HL-60/S4 (cell line): ENCODE data around the gene SAMD8.

Experiments used
- in situ Hi-C: fragments of 300-500 bp; cut with MboI; formaldehyde crosslinking; loops from 2 replicates; pipeline ENCODE4 v1.14.3; 2022; ENCODE audit warnings: low sequenced_read_pairs

The SAMD8 gene

DNA sequence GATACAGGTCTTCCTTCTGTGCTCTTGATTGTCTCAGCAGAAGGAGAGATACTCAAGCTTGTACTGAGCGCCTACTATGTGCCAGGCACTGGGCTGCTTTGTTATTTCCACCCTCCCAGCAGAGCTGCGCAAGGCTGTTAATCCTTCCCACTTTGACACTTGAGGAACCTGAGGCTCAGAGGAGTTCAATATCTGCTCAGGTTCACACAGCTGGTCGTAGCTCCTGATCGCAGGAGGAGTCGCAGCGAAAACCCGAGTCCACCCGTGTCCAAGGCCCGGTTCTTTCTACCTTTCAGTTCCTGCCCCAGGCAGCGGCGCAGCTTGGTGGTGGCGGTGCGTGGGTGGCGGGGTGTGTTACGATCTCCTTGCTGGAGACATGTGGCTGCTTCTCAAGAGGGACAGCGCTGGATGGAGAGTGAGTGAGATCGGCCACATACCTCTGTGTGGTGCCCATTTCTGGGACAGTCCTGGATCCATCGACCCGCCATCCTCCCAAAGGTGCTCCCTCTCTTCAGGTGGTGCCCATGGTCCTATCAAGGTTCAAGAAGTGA lies 26.5 kb upstream of the SAMD8 start:
- in situ Hi-C loops = no loop called here

DNA sequence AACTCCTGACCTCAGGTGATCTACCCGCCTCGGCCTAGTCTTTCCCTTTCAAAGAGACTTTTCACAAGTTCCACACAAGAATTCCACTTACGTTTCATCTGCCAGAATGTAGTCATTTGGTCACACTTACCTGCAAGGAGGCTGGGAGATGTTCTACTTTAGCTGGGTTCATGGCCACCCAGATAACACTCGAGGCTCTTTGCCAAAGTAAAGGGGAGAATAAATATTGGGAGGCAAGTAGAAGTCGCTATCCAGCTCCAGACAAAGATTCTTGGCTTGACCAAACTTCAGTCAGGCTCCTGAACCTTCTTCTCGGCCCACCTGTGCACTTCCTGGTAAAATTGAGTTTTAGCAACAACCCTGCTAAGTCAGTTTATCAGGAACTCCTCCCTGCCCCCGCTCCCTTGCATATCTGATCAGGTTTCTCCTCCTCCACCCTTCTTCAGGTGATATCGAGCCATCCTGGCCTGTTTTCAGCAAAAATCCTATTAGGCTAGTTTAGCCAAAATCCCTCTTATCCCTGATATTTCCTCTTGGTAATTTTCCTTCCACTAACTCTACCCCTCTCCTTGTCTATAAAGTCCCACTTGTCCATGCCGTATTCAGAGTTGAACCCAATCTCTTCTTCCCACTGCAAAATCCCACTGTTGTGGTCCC lies 25.1 kb upstream of the SAMD8 start:
- in situ Hi-C loops = no loop called here

DNA sequence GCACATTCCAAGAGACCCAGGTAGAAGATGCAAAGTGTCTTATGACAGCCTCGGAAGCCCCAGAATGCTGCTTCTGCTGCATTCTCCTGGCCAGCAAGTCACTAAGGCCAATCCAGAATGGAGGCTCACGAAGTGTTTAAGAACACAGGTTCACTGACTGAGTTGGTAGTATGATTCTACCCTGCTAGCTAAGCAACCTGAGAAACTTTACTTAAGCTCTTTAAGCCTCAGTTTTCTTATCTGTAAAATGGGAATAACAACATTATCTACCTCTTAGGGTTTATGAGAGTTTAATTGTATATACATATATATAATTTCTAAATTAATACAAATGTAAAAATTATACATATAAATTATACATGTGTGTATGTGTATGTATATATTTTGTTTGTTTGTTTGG lies 22.8 kb upstream of the SAMD8 start:
- in situ Hi-C loops = no loop called here

DNA sequence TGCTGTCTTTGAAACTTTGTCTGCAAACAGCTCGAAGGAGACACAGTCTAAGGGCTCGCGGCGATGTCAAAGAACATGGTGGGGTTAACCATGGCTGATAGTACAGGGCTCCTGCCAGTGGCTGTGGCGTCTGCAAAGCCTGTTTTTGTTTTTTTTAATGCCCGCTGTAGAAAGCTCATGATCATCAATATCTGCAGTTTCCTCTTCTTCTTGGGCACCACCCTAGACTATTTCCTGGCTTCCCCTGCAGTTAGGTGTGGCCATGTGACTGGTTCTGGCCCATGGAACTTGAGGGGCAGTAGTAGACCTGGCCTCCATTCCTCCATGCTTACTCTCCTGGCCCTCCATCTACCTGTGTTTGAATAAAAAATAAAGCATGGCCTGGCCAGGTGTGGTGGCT lies 21.8 kb upstream of the SAMD8 start:
- in situ Hi-C loops = loop anchor here (10.0 kb wide), 1 partner anchor 845 kb away; no protein-coding TSS in a partner anchor

DNA sequence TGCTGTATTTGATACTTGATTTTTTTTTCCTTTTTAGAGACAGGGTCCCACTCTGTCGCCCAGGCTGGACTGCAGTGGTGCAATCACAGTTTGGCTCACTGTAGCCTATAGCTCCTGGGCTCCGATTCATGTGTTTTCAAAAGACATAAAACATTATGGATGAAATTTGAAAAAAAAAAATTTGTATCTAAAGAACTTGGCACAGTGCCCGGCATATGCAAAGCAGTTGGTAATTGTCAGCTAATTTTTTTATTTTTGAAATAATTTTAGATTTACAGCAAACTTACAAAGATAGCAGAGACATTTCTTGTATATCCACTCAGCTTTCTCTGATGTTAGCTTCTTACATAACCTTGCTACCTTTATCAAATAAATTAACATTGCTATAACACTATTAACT lies 20.3 kb upstream of the SAMD8 start:
- in situ Hi-C loops = loop anchor here (10.0 kb wide), 1 partner anchor 846 kb away; no protein-coding TSS in a partner anchor

DNA sequence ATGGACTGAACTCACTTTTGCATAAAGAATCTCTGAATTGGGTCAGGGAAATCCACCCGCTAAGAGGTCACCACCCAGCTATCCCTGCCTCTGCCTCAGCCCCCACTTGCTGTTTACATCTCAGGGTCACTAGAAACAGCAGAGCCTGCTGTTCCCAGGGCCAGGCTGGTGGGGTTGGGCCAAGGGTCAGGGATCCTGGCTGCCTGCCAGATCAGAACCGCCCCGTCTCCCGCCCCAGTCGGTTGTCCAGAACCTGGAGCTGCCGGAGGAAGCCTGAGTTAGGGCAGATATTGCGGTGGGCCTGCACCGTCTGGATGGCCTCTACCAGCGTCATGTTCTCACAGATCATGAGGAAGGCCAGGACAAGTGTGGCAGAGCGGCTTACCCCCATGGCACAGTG lies 17.0 kb upstream of the SAMD8 start:
- in situ Hi-C loops = loop anchor here (10.0 kb wide), 1 partner anchor 850 kb away; no protein-coding TSS in a partner anchor

DNA sequence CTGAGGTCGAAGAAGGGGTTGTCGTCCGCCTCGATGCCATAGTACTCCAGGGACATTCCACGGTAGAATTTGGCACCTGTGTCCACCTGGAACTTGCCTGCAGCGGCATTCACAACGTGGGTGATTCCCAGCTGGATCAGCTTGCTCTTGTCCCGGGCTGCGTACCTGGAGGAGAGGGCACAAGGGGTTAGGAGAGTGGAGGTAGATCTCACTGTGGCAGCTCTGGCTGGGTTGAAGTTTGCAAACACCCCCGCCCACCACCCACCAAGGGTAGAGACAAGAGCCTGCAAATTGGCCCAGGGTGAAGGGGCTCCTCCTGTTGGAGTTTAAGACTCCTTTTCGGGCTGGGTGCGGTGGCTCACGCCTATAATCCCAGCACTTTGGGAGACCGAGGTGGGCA lies 15.8 kb upstream of the SAMD8 start:
- in situ Hi-C loops = loop anchor here (10.0 kb wide), 1 partner anchor 851 kb away; no protein-coding TSS in a partner anchor

DNA sequence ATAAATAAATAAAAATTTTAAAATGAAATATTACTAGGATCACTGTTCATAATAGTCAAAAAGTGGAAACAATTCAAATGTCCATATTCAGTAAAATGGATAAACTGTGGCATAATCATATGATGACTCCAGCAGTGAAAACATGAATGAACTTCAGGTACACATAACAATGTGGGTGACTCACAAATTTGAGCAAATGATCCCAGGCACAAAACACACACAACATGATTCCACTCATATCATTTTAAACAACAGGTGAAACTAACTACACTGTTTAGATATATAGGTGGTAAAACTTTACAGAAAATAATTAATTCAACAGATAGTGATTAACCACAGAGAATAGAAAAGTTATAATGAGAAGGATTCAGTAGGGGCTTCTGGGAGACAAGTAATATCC lies 14.7 kb upstream of the SAMD8 start:
- in situ Hi-C loops = loop anchor here (10.0 kb wide), 1 partner anchor 852 kb away; no protein-coding TSS in a partner anchor

DNA sequence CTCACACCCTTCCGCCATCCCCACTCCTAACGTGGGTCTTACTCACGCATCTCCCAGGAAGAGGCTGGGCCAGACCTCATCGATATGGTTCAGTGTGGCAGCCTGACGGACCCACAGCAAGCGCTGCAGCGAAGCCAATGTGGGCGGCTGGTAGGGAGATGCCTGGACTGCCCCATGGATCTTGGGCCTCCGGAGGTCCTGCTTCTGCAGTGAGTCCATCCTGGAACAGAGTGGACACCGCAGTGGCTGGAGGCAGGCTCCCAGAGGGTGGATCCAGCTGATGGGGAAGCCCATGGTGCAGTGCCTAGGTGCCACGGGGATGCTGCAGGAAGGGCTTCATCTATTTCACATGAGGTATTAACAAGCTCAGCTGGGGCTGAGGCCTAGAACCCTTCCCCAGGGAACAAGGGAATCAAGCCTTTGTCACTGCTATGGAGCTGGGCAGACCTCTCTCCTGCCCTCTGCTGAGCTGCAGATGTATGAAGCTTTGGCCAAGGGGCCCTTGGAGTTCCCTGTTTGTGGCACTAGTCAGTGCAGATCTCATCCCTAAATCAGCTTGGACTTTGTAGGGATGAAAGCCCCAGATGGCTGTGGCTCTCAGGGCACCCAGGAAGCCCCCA lies 13.7 kb upstream of the SAMD8 start:
- in situ Hi-C loops = loop anchor here (10.0 kb wide), 1 partner anchor 853 kb away; no protein-coding TSS in a partner anchor

DNA sequence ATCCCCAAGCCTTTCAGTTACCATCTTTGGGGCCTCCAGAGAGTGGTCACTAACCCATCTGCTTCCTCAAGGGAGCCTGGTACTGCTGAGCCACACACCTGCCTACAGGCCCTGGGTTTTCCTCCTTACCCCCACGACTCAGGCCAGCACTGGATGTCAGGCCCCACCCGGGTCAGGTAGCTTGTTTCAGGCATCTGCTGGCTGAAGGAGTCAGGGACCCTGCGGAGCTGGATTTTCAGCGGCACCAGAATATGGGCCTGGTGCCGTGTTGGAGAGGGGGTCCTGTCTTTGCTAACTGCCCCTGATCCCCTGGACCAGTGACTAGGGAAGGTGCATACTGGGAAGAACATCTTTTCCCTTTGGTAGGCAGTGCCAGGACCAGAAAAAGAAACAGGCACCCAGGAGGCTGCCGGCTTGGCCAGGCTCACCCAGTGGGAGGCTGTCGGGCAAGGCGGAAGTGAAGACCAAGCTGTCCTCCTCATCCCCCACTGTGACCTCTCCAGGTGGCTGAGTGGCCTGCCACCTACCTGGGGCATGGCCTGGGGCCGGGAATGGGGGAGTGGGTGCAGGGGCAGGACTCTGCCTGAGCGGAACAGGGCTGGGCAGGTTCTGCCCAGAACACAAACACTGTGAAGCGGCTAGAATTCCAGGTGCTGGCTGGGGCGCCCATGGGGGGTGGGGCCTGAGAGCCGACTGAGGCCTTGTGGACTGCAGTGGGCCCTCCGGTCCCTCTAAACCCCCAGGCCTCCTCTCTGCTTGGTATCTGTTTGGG lies 12.4 kb upstream of the SAMD8 start:
- in situ Hi-C loops = loop anchor here (10.0 kb wide), 1 partner anchor 854 kb away; no protein-coding TSS in a partner anchor

DNA sequence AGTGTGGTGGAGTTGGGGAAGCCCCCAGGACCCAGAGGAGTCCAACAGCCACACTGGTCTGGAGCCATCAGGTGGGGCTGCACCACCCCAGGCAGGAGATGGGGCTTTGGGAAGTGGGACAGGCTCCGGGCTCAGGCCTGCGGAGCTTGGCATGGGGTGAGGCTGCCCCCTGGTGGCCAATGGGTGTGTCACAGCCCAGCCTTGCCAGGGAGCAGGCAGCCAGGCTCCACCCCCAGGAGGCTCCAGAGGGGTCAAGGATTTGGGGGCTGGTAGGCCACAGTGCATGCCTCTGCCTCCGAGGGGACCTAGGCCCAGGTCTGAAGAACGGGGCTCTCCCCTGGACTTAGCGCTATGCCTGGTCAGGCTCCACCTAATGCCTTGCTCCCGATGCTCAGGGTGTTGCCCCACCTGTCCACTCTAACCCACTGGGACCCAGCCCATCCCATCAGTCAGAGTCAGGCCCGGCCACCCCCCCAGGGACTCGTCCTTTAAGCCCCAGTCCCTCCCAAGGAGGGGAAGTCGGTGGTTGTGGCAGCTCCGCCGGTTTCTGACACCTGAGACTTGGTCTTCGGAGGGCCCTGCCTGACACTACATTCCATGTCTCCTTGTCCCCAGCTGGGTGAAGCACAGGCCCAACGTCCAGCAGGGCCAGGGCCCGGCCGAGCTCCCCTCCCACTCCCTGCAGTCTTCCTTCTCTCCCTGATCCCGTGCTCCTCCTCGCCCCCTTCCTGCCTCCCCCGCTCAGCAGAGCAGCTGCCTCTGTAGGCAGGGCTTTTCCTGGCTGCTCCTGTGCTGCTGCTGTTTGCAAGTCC lies 11.3 kb upstream of the SAMD8 start:
- in situ Hi-C loops = loop anchor here (10.0 kb wide), 1 partner anchor 855 kb away; no protein-coding TSS in a partner anchor

DNA sequence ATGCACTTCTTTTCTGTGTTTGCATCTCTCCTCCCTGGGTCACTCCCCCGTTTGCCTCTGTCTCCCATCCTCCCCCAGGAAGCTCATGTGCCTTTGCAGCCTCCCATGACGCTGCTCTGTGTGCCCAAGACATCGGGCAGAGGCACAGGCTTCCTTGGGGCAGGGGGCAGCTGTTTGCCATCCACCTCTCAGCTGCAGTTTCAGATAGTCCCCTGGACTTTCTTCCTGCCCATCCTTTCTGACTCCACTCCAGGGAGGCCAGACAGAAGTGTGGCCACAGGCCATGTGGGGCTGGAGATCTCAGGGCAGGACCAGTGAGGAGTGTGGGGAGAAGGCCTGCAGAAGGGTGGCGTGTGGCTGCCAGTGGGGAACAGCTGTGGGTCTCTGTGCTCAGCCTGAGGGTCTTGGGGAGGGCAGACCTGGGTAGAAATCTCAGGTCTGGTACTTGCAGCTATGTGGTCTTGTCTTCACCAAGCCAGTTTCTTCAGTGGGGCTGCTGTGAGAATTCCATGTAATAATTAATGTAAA lies 10.6 kb upstream of the SAMD8 start:
- in situ Hi-C loops = no loop called here

DNA sequence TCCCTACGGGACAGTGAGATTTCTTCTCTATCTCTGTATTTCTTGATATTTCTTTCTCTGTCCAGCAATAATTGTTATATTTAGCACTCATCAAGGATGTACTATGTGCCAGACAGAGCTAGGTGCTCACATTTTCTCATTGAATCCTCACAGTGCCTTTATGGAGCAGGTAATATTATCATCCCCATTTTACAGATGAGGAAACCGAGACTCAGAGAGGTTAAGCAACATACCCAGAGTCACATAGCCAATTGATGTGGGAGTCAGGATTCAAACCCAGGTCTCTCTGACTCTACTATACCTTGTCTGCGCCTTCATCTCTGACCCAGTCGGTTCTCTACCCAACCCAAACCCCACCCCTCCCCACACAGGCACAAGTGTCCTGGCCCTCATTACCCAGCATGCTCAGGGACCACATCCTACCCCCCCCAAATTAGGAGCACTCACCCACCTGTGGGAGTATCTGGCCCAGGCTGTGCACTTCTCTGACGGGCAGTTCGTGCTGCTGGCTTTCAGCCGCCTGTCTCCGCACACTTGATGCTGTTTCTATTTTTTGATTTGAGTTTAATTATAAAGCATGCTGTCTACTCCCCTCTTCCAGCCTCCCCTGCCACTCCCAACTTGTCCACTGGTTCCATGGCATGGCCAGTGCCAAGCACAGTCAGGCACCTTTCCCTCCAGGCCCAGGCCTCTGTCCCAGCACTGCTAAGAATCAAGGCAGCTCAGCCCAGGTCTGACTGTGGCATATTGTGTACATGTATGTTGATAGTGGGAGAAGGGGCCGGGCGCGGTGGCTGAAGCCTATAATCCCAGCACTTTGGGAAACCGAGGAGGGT lies 9.8 kb upstream of the SAMD8 start:
- in situ Hi-C loops = no loop called here

DNA sequence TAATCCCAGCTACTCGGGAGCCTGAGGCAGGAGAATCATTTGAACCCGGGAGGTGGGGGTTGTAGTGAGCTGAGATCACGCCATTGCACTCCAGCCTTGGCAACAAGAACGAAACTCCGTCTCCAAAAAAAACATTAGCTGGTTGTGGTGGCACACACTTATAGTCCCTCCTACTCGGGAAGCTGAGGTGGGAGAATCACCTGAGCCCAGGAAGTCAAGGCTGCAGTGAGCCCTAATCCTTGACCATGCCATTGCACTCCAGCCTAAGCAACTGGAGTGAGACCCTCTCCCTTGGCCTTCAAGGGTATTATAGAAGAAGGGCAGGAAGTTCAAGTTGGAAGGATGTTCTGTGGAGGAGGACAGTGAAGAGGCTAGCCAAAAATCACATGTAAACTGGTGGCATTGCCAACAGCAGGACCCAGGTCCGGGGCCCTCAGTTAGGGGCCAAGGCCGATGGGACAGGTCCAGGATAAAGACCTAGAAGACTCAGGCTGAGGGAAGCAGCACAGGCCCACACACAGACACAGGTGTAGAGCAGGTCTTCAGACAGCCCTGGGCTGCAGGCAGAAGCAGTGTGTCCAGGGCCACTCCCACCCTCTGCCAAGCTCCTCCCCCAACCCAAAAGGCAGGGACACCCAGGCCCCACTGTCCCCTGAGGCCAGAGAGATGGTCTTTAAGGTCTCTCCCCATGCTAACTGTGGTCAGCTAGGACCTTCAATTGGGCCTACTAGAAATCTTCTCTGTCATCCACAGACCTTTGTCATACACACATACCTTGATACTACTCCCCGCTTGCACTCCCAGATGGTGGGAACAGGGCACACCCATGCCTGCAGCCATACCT lies 8.4 kb upstream of the SAMD8 start:
- in situ Hi-C loops = no loop called here

DNA sequence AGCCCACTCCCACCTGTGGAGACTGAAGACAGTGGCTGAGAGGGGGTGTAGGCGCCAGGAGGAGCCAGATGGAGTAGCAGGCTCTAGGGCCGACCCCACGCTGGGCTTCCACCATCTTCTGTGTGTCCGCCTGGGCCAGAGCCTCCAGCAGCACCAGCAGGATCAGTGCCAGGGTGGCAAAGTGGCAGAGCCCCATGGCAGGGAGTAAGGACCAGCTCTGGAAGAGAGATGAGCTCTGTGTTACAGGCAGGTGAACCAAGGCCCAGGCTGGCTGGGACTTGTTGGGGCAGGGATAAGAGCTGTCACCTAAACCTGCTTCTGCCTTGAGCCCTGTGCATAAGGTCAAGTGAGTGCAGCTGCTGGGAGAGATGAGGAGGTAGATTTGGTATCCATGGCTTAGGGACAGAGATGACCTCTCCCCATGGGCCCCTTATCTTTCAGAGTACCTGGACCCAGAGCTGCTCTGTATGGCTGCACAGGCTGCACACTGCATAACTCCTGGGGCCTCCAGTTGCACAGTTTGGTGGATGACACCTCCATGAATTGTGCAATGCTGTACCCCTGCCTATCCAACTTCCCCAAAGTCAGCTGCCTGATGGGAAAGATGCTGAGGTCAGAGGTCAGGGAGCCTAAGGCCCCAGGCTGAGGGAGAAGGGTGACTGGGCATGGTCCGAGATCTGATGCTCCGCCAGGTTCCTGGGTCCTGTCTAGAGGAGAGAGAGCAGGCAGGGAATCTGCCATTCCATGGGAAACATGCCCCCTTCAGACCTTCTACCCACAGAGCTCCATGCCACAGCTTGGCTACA lies 7.4 kb upstream of the SAMD8 start:
- in situ Hi-C loops = no loop called here

DNA sequence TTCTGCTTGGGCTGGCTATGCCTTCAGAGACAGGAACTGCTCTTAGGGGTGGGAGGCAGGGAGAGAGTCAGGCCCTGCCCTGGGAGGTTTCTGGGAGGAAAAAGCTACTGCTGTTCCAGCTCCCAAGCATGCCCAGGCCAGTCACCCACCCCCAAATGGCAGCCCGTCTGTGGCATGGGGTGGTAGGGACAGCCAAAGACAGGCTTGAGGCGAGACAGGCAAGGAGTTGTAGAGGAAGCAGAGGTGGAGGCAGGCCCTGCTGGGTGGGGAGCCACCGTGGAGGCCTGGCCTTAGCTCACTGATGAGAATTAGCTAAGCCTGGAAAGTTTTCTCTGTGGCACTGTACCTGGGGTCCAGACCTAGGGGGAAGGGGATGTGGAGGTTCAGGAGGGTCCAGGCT lies 6.6 kb upstream of the SAMD8 start:
- in situ Hi-C loops = no loop called here

DNA sequence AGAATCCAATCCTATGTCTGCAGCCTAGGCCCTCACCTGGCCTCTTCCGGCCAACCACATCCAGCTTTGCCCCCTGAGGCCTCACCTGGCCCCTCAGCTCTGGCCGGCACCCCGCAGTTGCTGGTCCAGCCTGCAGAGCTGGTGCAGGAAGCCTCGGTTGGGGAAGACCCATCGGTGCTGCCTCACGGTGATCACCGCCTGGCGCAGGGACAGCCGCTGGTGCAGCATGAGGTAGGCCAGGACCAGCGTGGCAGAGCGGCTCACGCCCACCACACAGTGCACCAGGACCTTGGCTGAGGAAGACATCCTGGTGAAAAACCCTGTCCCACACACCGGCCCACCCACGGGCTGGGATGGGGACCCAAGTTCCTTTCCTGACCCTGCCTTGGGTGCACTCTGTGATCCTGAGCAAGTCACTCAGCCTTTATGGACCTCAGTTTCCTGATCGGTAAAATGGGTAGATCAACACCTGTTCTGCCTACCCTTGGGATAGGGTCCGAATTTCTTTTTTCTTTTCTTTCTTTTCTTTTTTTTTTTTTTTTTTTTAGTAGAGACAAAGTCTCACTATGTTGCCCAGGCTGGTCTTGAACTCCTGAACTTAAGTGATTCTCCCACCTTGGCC lies 5.8 kb upstream of the SAMD8 start:
- in situ Hi-C loops = no loop called here
